NCI-H524 (cell line): ENCODE results near the gene APBB2.

Experiments
- DNase-seq, 2 experiments: peaks; one replicate each; lab custom pipeline; 2025; lab: John Stamatoyannopoulos, UW

APBB2 gene

GRCh38 chr4:41102414-41103092, 111.8 kb downstream of the APBB2 start:
- peak; percentile 60 to 78 for DNase-seq

- DNase-seq = no peak
These were observed 116.0 kb downstream of the APBB2 start for GRCh38 chr4:41098093-41099048.

- DNase-seq = no peak
These were observed 118.4 kb downstream of the APBB2 start for GRCh38 chr4:41095973-41096372.

GRCh38 chr4:41095192-41095872, 119.0 kb downstream of the APBB2 start:
- DNase-seq = peak in 1 of 2 experiments; percentile 16

- DNase-seq = peak in 1 of 2 experiments; percentile 5
These were observed 122.2 kb downstream of the APBB2 start for GRCh38 chr4:41092128-41092527.

- DNase-seq = no peak
These were observed 132.5 kb downstream of the APBB2 start for GRCh38 chr4:41081847-41082246.

- no peak for DNase-seq
These were observed 133.4 kb downstream of the APBB2 start for GRCh38 chr4:41080976-41081375.

GRCh38 chr4:41079881-41080560, 134.3 kb downstream of the APBB2 start:
- DNase-seq = no peak

- DNase-seq = no peak
These were observed 136.7 kb downstream of the APBB2 start for GRCh38 chr4:41077628-41078027.

- DNase-seq = no peak
These were observed 137.9 kb downstream of the APBB2 start for GRCh38 chr4:41076481-41076880.

GRCh38 chr4:41074215-41074614, 140.1 kb downstream of the APBB2 start:
- DNase-seq = no peak

GRCh38 chr4:41072021-41072777, 142.1 kb downstream of the APBB2 start:
- DNase-seq = peak; percentile 70 to 86

- DNase-seq = no peak
These were observed 143.6 kb downstream of the APBB2 start for GRCh38 chr4:41070516-41071281.

- DNase-seq = peak; percentile 67 to 86
These were observed 144.5 kb downstream of the APBB2 start for GRCh38 chr4:41069838-41070237.

GRCh38 chr4:41069257-41069656, 145.1 kb downstream of the APBB2 start:
- peak in 1 of 2 experiments; percentile 17 for DNase-seq

GRCh38 chr4:41067369-41067768, 147.0 kb downstream of the APBB2 start:
- no peak for DNase-seq

- DNase-seq = no peak
These were observed 148.3 kb downstream of the APBB2 start for GRCh38 chr4:41066049-41066448.

GRCh38 chr4:41065434-41066006, 148.8 kb downstream of the APBB2 start:
- no peak for DNase-seq

- no peak for DNase-seq
These were observed 149.4 kb downstream of the APBB2 start for GRCh38 chr4:41064953-41065352.
